HG02763 (cell line): ENCODE data around the gene PPP1CA.
A peak's percentile ranks its signal among the peaks of the same experiment; 100 is the strongest.
"Not testable (repeated sequence)": the region's sequence is repeated elsewhere in the genome, so short reads cannot be mapped to it uniquely, and the experiment has no call there.

Experiments
- ATAC-seq: cut with Tn5 transposase; IDR thresholded peaks from one replicate; pipeline ENCODE4 v1.9.1; 2021; ENCODE audit warnings: mild to moderate bottlenecking, moderate library complexity; ENCODE audit not compliant: unreplicated experiment

The PPP1CA gene

DNA sequence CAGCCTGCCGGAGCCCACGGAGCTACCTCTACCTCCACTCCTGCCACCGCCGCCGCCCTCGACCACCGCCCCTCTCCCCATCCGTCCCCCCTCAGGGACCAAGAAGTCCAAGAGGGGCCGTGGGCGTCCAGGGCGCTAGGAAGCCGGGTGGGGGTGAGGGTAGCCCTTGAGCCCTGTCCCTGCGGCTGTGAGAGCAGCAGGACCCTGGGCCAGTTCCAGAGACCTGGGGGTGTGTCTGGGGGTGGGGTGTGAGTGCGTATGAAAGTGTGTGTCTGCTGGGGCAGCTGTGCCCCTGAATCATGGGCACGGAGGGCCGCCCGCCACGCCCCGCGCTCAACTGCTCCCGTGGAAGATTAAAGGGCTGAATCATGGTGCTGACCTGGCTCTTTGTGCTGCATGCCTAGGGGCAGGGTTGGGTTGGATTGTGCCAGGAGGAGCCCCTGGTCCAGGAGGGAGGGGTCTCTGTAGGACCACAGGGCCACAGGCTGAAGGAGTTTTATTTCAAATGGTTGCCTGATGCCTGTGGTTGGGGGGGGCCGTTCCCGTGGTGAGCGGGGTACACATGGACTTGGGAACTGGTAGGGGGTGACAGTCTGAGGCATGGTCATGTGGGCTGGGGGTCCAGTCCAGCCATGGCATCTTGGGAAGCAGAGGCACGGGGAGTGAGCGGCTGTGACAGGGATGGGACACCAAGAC lies 33.5 kb upstream of the PPP1CA start:
- no peak for ATAC-seq

- no peak for ATAC-seq
These were observed 32.8 kb upstream of the PPP1CA start for GRCh38 chr11:67434395-67434881.

DNA sequence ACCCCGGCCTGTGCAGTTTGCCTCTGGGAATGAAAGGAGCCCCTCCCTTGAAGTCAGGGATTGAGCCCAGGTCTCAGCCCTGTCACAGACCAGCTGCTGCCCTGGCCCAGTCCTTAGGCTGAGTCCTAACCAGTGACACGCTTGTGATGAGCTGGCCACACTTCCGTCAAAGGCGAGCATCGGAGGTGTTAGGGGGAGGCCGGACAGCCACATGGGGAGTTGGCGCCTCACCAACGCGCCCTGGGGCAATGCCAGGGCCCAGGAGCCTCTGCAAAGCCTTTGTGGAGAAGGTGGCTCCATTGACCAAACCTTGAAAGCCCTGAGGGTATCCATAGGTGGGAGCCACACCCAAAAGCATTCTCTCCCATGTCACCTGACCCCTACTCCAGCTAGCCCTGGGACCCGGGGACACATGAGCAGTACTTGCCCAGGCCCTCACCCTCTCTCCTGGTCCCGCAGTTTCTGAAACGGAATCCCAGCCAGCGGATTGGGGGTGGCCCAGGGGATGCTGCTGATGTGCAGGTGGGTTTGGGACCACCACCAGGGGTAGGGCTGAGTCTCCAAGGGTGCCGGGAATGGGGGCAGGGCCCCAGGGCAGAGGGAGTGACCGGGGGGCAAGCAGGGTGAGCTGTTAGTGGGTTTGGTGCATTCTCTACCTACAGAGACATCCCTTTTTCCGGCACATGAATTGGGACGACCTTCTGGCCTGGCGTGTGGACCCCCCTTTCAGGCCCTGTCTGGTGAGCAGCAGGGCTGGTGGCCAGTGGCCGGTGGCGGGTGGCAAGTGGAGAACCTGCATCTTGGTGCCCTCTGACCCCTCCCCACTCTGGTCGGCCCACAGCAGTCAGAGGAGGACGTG lies 32.1 kb upstream of the PPP1CA start:
- ATAC-seq: no peak

DNA sequence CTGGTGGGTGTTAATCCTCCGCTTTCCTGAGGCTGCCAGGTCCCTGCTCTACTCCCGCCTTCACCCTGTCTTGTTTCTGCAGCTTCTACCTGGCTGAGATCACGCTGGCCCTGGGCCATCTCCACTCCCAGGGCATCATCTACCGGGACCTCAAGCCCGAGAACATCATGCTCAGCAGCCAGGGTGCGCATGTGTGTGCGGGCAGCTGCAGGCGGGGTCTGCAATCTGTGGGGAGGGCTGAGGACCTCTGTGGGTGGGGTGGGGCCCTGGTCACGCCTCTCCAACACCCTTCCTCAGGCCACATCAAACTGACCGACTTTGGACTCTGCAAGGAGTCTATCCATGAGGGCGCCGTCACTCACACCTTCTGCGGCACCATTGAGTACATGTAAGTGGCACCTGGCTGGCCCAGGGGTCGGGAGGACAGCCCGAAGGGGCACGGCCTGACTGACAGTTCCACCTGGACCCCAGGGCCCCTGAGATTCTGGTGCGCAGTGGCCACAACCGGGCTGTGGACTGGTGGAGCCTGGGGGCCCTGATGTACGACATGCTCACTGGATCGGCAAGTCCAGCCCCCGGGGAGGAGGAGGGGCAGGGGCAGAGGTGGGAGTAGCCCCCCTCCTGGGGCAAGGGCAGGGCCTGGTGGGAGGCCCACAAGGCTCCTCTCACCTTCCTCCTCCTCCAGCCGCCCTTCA lies 31.1 kb upstream of the PPP1CA start:
- ATAC-seq: no peak

- no peak for ATAC-seq
These were observed 29.9 kb upstream of the PPP1CA start for GRCh38 chr11:67431346-67432249.

DNA sequence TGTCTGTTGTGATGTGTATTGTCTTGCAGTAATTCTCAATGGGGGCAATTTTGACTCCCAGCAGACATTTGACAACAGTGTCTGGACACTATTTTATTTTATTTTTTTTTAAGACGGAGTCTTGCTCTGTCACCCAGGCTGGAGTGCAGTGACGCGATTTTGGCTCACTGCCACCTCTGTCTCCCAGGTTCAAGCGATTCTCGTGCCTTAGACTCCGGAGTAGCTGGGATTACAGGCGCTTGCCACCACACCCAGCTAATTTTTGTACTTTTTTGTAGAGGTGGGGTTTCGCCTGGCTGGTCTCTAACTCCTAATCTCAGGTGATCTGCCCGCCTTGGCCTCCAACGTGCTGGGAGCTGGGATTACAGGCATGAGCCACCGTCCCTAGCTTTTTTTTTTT lies 28.1 kb upstream of the PPP1CA start:
- no peak for ATAC-seq

DNA sequence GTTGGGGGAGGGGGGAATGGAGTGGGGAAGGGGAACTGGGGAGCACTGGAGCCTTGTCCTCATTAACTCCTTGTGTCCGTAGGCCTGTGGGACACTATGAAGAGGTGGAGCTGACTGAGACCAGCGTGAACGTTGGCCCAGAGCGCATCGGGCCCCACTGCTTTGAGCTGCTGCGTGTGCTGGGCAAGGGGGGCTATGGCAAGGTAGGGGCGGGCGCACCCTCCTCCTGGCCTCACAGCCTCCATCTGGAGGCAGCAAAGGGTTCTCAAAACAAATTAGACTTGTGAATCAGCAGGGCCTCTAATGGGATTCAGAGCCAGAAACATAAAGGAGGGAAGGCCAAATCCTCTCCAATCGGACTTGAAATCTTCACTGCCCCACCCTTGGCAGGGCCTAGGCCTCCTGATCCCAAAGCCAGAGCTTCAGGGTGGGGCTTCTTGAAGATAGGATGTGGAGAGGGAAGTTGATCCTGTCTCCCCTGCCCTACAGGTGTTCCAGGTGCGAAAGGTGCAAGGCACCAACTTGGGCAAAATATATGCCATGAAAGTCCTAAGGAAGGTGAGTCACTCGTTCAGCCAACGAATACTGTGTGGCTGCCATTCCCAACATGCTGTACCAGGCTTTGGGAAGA lies 27.5 kb upstream of the PPP1CA start:
- ATAC-seq: no peak

DNA sequence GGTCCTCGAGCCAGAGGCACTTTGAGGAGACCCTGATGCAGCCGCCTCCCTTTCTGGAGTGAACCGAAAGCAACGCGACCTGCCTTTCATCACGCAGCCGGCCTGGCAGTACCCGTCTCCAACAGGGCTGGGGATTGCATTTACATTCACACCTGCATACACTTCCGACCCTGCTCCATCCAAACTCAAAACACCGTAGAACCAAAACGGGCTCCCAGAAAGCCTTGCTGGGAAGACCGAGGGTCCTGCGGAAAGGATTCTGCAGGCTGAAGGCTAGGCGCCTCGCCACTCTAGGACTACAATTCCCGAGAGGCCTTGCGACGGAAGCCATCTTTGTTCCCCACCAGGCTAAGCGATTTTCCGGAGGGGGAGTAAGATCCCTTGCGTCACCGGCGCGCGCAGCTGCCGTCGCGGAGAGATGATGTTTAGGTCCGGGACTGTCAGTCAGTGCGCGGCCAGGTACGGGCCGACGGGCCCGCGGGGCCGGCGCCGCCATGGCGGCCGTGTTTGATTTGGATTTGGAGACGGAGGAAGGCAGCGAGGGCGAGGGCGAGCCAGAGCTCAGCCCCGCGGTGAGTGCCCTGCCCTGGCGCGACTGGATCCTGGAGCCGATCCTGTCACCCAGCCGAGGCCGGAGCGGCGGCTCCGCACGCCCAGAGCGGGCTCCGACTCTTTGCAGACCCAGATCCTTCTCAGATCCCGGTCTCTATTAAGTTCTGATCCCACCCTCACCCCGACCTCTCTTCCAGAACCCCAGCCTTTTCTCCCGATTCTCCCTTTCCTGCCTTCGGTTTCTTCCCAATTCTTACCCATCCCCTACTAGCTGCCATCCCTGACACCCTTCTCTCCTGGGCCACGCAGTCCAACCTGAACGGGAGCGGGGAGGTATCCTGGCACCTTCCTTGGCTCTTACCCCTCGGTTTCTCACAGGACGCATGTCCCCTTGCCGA lies 26.7 kb upstream of the PPP1CA start, which contains the start of gene RPS6KB2:
Gene RPS6KB2 (plus strand): TSS at position 443 of the 950 bp plus-strand sequence. CDS start 52 bp downstream, at position 495.
- peak; percentile 82 for ATAC-seq

GRCh38 chr11:67427364-67427859 lies 25.8 kb upstream of the PPP1CA start:
- not testable (repeated sequence) for ATAC-seq

- no peak for ATAC-seq
These were observed 22.4 kb upstream of the PPP1CA start for GRCh38 chr11:67423891-67424613.

GRCh38 chr11:67423466-67423865 lies 21.8 kb upstream of the PPP1CA start:
- ATAC-seq: no peak

DNA sequence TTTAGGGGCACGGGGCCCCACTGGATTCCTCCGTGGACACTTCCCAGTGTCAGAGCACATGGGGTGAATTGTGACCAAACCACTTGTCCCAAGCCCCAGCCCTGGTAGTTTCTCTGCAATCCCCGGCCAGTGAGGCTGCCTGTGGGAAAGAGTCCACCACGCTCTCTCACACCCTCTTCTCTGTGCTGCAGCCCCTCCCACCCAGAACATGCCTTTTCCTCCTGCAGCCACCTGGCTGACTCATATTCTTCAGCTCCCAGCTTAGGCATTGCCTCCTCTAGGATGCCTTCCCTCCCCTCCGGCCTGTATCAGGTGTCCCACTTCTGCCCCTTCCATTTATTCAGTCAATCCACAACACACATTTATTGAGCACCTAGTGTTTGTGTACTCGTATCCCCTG lies 21.2 kb upstream of the PPP1CA start:
- no peak for ATAC-seq

- no peak for ATAC-seq
These were observed 19.9 kb upstream of the PPP1CA start for GRCh38 chr11:67421430-67422031.

GRCh38 chr11:67420646-67421429 lies 19.2 kb upstream of the PPP1CA start:
- ATAC-seq: peak; percentile 76

GRCh38 chr11:67420147-67420645 lies 18.5 kb upstream of the PPP1CA start:
- ATAC-seq: no peak

- no peak for ATAC-seq
These were observed 17.8 kb upstream of the PPP1CA start for GRCh38 chr11:67419325-67420049.
